GM12878 (cell line): ENCODE measurements around the gene PPP2R3B. TPM values are rescaled to one million over a fixed set of nuclear protein-coding genes. Genes with fewer than 3 reads are reported as not detected.

Source experiments
- ATAC-seq: fragments of 200-7000 bp; cut with Tn5 transposase; 3 replicates; pipeline ENCODE4 v1.9.1; 2020; ENCODE audit warnings: mild to moderate bottlenecking, moderate library complexity
- BruUV-seq: library from RNA; stranded (reverse); fragments of 400-500 nt; replicated peaks from 2 replicates; lab custom pipeline; 2021; lab: Mats Ljungman, UMichigan
- CTCF ChIA-PET: fragments of 300-600 bp; sonication (Branson Sonifier 250); formaldehyde crosslinking; extraction: SDS; loops from one replicate; lab custom pipeline; 2021; ENCODE audit warnings: inconsistent platforms; lab: Yijun Ruan, JAX
- POLR2A ChIA-PET: fragments of 350-600 bp; formaldehyde crosslinking; extraction: SDS; loops from one replicate; lab custom pipeline; 2021; ENCODE audit warnings: inconsistent platforms; lab: Charles Lee
- RAD21 ChIA-PET: fragments of 300-600 bp; sonication (Branson Sonifier 250); formaldehyde crosslinking; loops from one replicate; lab custom pipeline; 2023; ENCODE audit warnings: antibody characterized with exemption; ENCODE audit not compliant: unreplicated experiment; lab: Charles Lee
- SMC1A ChIA-PET: fragments of 300-600 bp; sonication (Branson Sonifier 250); formaldehyde crosslinking; loops from one replicate; lab custom pipeline; 2023; ENCODE audit not compliant: unreplicated experiment, uncharacterized antibody; lab: Charles Lee
- DNase-seq: peaks from one replicate; pipeline ENCODE4 v3.0.0-alpha.2; 2011; ENCODE audit warnings: low read depth, low spot score
- FAIRE-seq: peaks from 3 replicates; lab custom pipeline; 2011; peaks lifted over from hg19 to GRCh38; lab: Jason Lieb, UNC
- H2AFZ ChIP-seq: 2 replicates; pipeline ENCODE4 v1.6.0; 2011; ENCODE audit warnings: low read depth, low read length, control low read depth; ENCODE audit not compliant: control insufficient read depth
- H3K27ac ChIP-seq: 2 replicates; pipeline ENCODE4 v1.5.1; 2011; ENCODE audit warnings: control low read depth; ENCODE audit not compliant: control insufficient read depth, insufficient read depth
- H3K27me3 ChIP-seq, 2 experiments: replicated peaks in 1 of 2; 2 replicates each; pipeline versions ENCODE4 v1.6.0 to v1.6.1; 2011; ENCODE audit warnings: low read length in 1 of 2; ENCODE audit not compliant: control insufficient read depth in 2 of 2, insufficient read depth in 2 of 2
- H3K36me3 ChIP-seq, 2 experiments: 2 replicates each; pipeline ENCODE4 v1.5.1; 2011; ENCODE audit warnings: low read length in 1 of 2; ENCODE audit not compliant: control insufficient read depth in 2 of 2, insufficient read depth in 2 of 2
- H3K4me1 ChIP-seq: 2 replicates; pipeline ENCODE4 v1.6.1; 2011; ENCODE audit warnings: mild to moderate bottlenecking, low read length, moderate library complexity, mixed read lengths; ENCODE audit not compliant: control insufficient read depth, insufficient read depth
- H3K4me2 ChIP-seq: 2 replicates; pipeline ENCODE4 v1.6.0; 2011; ENCODE audit warnings: control low read depth; ENCODE audit not compliant: control insufficient read depth, insufficient read depth
- H3K4me3 ChIP-seq: fragments of 200-600 bp; sonication (generic); 2 replicates; pipeline ENCODE4 v1.5.1; 2016
- H3K79me2 ChIP-seq: 2 replicates; pipeline ENCODE4 v1.6.0; 2011; ENCODE audit warnings: low read length; ENCODE audit not compliant: control insufficient read depth, insufficient read depth
- H3K9ac ChIP-seq: 2 replicates; pipeline ENCODE4 v1.8.0; 2011; ENCODE audit warnings: low read length, control low read depth, mixed read lengths; ENCODE audit not compliant: control insufficient read depth, insufficient read depth
- H3K9me3 ChIP-seq: replicated peaks from 3 replicates; pipeline ENCODE4 v1.5.1; 2011; ENCODE audit warnings: mild to moderate bottlenecking, low read length; ENCODE audit not compliant: control insufficient read depth, insufficient read depth
- H4K20me1 ChIP-seq: 2 replicates; pipeline ENCODE4 v1.6.0; 2011; ENCODE audit not compliant: control insufficient read depth, insufficient read depth
- BCL11A ChIP-seq: IDR thresholded peaks from 2 replicates; pipeline ENCODE4 v1.6.1; 2011; ENCODE audit warnings: low read depth, low read length
- BHLHE40 ChIP-seq, 2 experiments: fragments of 450-650 bp in 1 of 2; IDR thresholded peaks; 2 replicates each; pipeline ENCODE4 v1.6.1; 2011 to 2017; ENCODE audit warnings: low read depth in 2 of 2, borderline replicate concordance in 1 of 2, improper control_type of control experiment in 1 of 2, low read length in 1 of 2, mild to moderate bottlenecking in 1 of 2
- BRCA1 ChIP-seq: IDR thresholded peaks from 2 replicates; pipeline ENCODE4 v1.6.1; 2011; ENCODE audit warnings: low read depth, low read length, improper control_type of control experiment
- IKZF2 ChIP-seq, 2 experiments: fragments of 450-650 bp; IDR thresholded peaks; 2 replicates each; pipeline ENCODE4 v1.6.1; 2017; ENCODE audit warnings: mild to moderate bottlenecking in 2 of 2, moderate library complexity in 2 of 2
- IRF4 ChIP-seq: IDR thresholded peaks from 2 replicates; pipeline ENCODE4 v1.6.1; 2011; ENCODE audit warnings: low read depth, low read length
- MXI1 ChIP-seq: fragments of 150-350 bp; IDR thresholded peaks from 2 replicates; pipeline ENCODE4 v1.6.1; 2011; ENCODE audit warnings: low read depth, mild to moderate bottlenecking, inconsistent platforms, low read length, improper control_type of control experiment
- MYB ChIP-seq: fragments of 150-350 bp; IDR thresholded peaks from 2 replicates; pipeline ENCODE4 v1.6.1; 2014; ENCODE audit warnings: mild to moderate bottlenecking, low read depth, low read length, borderline replicate concordance
- NFXL1 ChIP-seq: fragments of 450-650 bp; IDR thresholded peaks from 2 replicates; pipeline ENCODE4 v1.6.1; 2017; ENCODE audit warnings: antibody characterized with exemption, mild to moderate bottlenecking, borderline replicate concordance
- POLR2A ChIP-seq: IDR thresholded peaks from 2 replicates; pipeline ENCODE4 v1.6.1; 2011; ENCODE audit warnings: low read depth, mild to moderate bottlenecking, low read length
- POU2F2 ChIP-seq: IDR thresholded peaks from 3 replicates; pipeline ENCODE4 v1.6.1; 2011; ENCODE audit warnings: low read depth, mild to moderate bottlenecking, low read length, borderline replicate concordance
- SIN3A ChIP-seq: IDR thresholded peaks from 2 replicates; pipeline ENCODE4 v1.6.1; 2012; ENCODE audit warnings: low read depth, low read length, improper control_type of control experiment
- TARDBP ChIP-seq: IDR thresholded peaks from 2 replicates; pipeline ENCODE4 v1.6.1; 2016; ENCODE audit warnings: borderline replicate concordance
- YY1 ChIP-seq: IDR thresholded peaks from 2 replicates; pipeline ENCODE4 v1.6.1; 2011; ENCODE audit warnings: low read depth, mild to moderate bottlenecking, low read length
- WGBS: methylation state at CpG from one replicate; pipeline ENCODE4 v1.1.6; 2016; ENCODE audit warnings: low lambda C conversion rate; ENCODE audit not compliant: insufficient replicate concordance, insufficient coverage; ENCODE audit errors: missing lambda C conversion rate; 5-methylcytosine and 5-hydroxymethylcytosine counted together
- in situ Hi-C: fragments of 300-500 bp; cut with MboI; formaldehyde crosslinking; loops from 9 replicates; pipeline ENCODE4 v1.14.3; 2018; ENCODE audit warnings: mixed read lengths
- intact Hi-C: fragments of 100-400 bp; cut with micrococcal nuclease; formaldehyde crosslinking; loops from one replicate; pipeline ENCODE4 v1.14.2; 2022; ENCODE audit not compliant: unreplicated experiment
- polyA plus RNA-seq, 11 experiments: library from polyadenylated mRNA; depleted of rRNA in 4 of 11; unstranded in 6 of 11; stranded (reverse) in 5 of 11; fragments of >200 nt; fragmentation: Nextera tagmentation in 4 of 11; fragmentation: Illumina TruSeq in 1 of 11; extraction: Ambion mirVana in 4 of 11; extraction: Trizol in 1 of 11; gene quantifications; 1 replicate in 1 of 11; 2 replicates in 10 of 11; pipeline versions ENCODE4 v1.2.1 to v1.2.3, GENCODE V29; 2011 to 2016; ENCODE audit warnings: inconsistent platforms in 2 of 11, missing spikeins in 2 of 11, low read depth in 1 of 11
- total RNA-seq, 4 experiments: library from RNA; depleted of rRNA in 3 of 4; stranded (reverse); fragments of >200 nt in 3 of 4; fragmentation: Illumina TruSeq in 1 of 4; extraction: Trizol in 1 of 4; gene quantifications; 2 replicates each; pipeline versions ENCODE4 v1.2.1 to v1.2.3, GENCODE V29; 2013 to 2021
- TF ChIP-seq, protein P1 (sequence below): IDR thresholded peaks from 2 replicates; pipeline ENCODE4 v1.6.1; 2012; ENCODE audit warnings: low read depth, low read length, improper control_type of control experiment
- TF ChIP-seq, protein P2 (sequence below): fragments of 150-350 bp; IDR thresholded peaks from 2 replicates; pipeline ENCODE4 v1.6.1; 2014; ENCODE audit warnings: mild to moderate bottlenecking, low read depth, low read length

PPP2R3B gene
- total and polyA plus RNA-seq, 10 of the 15 experiments (the other 5 are each of a cell fraction or from before 2014, with no cell fraction given), result 0.11 to 34.3 (median 9.7) TPM; not detected in 1

DNA sequence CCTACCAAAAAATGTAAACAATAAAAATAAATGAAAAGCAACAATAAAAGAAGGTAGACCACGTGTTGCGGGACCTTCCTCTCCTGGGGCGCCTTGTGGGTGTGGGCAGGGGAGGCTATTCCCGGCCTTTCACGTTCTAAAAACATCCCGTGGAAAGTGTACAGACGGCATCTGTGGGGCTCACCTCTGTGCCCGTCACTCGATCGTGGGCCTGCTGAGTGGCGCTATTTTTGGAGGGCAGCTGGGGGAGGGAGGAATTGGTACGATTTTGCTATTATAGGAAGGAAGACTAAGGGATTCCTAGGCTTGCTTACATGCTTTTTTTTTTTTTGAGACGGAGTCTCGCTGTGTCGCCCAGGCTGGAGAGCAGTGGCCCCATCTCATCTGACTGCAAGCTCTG, 13.6 kb upstream of the PPP2R3B start:
- Histone ChIP-seq H2AFZ (no peak overlapping the region), H3K27ac (no peak overlapping the region), H3K9me3 (no peaks in the 10 kb centered on the region; the same call in 2 of the 3 replicates), H3K9ac (no peak overlapping the region), H3K79me2 (no peaks in the 10 kb centered on the region), H3K4me1 (no peaks in the 10 kb centered on the region), H3K27me3 (no peaks in the 10 kb centered on the region), H3K36me3 (no peaks in the 10 kb centered on the region), H3K4me3 (no peak overlapping the region), H3K4me2 (no peak overlapping the region), H4K20me1 (no peaks in the 10 kb centered on the region)
- ChIA-PET RAD21 (no interaction called here), SMC1A (no interaction called here), POLR2A (no interaction called here), CTCF (no interaction called here)
- no TSS peak for BruUV-seq
- FAIRE-seq (no peak), ATAC-seq (no peak), DNase-seq (no peak)
- intact Hi-C loops, result no loop called here
- 85% methylated on average over 12 of the region's 15 CpGs for WGBS
- in situ Hi-C loops, result no loop called here
- TF ChIP-seq, protein P1, sequence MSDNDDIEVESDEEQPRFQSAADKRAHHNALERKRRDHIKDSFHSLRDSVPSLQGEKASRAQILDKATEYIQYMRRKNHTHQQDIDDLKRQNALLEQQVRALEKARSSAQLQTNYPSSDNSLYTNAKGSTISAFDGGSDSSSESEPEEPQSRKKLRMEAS, result no peak
- TF ChIP-seq BRCA1 (no peak), IRF4 (no peak), MYB (no peak), BCL11A (no peak), POU2F2 (no peak), POLR2A (no peak), YY1 (no peak), MXI1 (no peak), BHLHE40 (IDR thresholded peaks at IDR 0.05; ENCODE audit: borderline replicate concordance in 1 of 2, low read depth in 2 of 2, low read length in 1 of 2) (no peak), SIN3A (no peak), NFXL1 (no peak), IKZF2 (IDR thresholded peaks at IDR 0.05) (no peak), TARDBP (no peak)
- TF ChIP-seq, protein P2, sequence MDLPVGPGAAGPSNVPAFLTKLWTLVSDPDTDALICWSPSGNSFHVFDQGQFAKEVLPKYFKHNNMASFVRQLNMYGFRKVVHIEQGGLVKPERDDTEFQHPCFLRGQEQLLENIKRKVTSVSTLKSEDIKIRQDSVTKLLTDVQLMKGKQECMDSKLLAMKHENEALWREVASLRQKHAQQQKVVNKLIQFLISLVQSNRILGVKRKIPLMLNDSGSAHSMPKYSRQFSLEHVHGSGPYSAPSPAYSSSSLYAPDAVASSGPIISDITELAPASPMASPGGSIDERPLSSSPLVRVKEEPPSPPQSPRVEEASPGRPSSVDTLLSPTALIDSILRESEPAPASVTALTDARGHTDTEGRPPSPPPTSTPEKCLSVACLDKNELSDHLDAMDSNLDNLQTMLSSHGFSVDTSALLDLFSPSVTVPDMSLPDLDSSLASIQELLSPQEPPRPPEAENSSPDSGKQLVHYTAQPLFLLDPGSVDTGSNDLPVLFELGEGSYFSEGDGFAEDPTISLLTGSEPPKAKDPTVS, result no peak
